Thoracic aorta (tissue), 2 donors: ENCODE data around the gene CTCFL. TPM values are rescaled to one million over a fixed set of nuclear protein-coding genes. Genes with fewer than 3 reads are reported as not detected.

Source experiments
- ATAC-seq: fragments of 150-250 bp; one replicate; pipeline ENCODE4 v1.8.0; 2017; ENCODE audit warnings: low read depth; ENCODE audit not compliant: insufficient number of reproducible peaks, low FRiP score
- DNase-seq: peaks from one replicate; pipeline ENCODE4 v3.0.0-alpha.2; 2020; ENCODE audit warnings: low spot score
- H3K27ac ChIP-seq, 2 donors: fragments of 200-600 bp; sonication (generic); 1 replicate in 1 of 2; 2 replicates in 1 of 2; pipeline ENCODE4 v1.5.1; 2016; ENCODE audit warnings: mild to moderate bottlenecking in 2 of 2, moderate library complexity in 2 of 2
- H3K27me3 ChIP-seq: fragments of 200-600 bp; sonication (generic); replicated peaks from 2 replicates; pipeline ENCODE4 v1.6.0; 2016; ENCODE audit warnings: mild to moderate bottlenecking; ENCODE audit not compliant: insufficient read depth
- H3K36me3 ChIP-seq: fragments of 200-600 bp; sonication (generic); one replicate; pipeline ENCODE4 v1.5.1; 2016
- H3K4me1 ChIP-seq, 2 donors: fragments of 200-600 bp; sonication (generic); 1 replicate in 1 of 2; 2 replicates in 1 of 2; pipeline versions ENCODE4 v1.5.1 to v1.6.0; 2016; ENCODE audit warnings: low read depth in 2 of 2, mild to moderate bottlenecking in 1 of 2; ENCODE audit not compliant: control insufficient read depth in 1 of 2
- H3K4me3 ChIP-seq: fragments of 200-600 bp; sonication (generic); 2 replicates; pipeline ENCODE4 v1.5.1; 2016; ENCODE audit warnings: mild to moderate bottlenecking
- H3K9me3 ChIP-seq: fragments of 200-600 bp; sonication (generic); 2 replicates; pipeline ENCODE4 v1.5.1; 2016
- total RNA-seq, 2 donors: library from RNA; depleted of rRNA; stranded (reverse); fragments of >200 nt; gene quantifications; one replicate each; pipeline versions ENCODE4 v1.1.0 to v1.2.3, GENCODE V29; 2016
- TF ChIP-seq, protein P1 (sequence below): fragments of 200-600 bp; sonication (generic); IDR thresholded peaks from one replicate; pipeline ENCODE4 v1.5.1; 2019; ENCODE audit warnings: antibody characterized with exemption

The CTCFL gene
- total RNA-seq, 2 donors from 2014 or later: not detected

DNA sequence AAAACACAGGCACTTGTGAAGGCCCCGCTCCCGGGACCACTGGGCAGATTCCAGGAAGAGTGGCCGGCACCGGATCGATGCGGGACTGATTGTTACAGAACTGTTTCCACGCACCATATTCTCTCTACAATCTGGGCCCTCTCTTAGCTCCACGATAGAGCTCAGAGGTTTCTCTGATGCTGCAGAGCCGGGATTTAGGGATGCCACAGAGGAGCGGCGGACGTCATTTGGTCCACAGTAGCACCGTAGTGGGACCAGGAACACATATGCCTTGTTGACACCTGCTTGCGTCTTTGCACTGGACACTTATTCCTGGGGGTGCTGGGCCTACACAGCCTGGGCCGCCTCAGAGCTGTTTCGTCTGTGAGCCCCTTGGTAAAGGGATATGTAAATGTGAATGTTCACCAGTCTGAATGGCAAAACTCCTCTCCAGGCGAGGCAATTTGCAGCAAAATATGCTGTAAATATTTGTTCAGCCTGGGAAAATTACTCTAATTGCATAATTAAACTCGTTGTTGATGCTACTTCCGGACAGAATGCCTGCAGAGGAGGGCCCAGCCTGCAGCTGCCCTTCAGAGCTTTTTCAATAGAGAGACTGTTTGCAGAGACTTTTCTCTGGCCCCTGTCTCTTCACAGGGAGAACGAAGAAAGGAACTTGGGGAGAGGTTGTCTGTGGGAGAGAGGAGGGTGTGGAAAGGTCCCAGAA, 45.4 kb upstream of the CTCFL start:
- Histone ChIP-seq H3K4me3 (no peak overlapping the region), H3K27ac (no peak overlapping the region), H3K27me3 (no peaks in the 10 kb centered on the region), H3K36me3 (no peaks in the 10 kb centered on the region), H3K9me3 (no peaks in the 10 kb centered on the region), H3K4me1 (no peaks in the 10 kb centered on the region)
- TF ChIP-seq, protein P1, sequence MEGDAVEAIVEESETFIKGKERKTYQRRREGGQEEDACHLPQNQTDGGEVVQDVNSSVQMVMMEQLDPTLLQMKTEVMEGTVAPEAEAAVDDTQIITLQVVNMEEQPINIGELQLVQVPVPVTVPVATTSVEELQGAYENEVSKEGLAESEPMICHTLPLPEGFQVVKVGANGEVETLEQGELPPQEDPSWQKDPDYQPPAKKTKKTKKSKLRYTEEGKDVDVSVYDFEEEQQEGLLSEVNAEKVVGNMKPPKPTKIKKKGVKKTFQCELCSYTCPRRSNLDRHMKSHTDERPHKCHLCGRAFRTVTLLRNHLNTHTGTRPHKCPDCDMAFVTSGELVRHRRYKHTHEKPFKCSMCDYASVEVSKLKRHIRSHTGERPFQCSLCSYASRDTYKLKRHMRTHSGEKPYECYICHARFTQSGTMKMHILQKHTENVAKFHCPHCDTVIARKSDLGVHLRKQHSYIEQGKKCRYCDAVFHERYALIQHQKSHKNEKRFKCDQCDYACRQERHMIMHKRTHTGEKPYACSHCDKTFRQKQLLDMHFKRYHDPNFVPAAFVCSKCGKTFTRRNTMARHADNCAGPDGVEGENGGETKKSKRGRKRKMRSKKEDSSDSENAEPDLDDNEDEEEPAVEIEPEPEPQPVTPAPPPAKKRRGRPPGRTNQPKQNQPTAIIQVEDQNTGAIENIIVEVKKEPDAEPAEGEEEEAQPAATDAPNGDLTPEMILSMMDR: no peak
- ATAC-seq (no peak), DNase-seq (no peak)

DNA sequence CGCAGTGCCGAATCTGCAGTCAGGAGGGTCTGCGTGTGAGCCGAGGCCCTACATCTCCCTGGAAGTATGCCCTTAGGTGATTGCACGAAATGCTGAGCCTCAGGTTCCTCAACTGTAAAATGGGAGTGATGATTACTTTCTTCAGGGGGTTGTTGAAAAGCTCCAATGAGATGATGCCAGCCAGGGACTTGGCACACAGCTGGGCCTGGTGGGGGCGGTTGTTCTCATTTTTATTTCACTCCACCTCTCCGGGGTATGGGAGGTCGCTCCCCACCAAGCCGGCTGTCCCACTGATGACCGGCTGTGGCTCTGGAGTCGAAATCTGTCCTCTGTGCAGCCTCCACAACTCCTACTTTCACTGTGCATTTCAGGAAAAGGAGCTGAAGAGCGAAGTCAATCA, 44.0 kb upstream of the CTCFL start:
- Histone ChIP-seq H3K9me3 (no peaks in the 10 kb centered on the region), H3K36me3 (no peaks in the 10 kb centered on the region), H3K4me1 (no peaks in the 10 kb centered on the region), H3K4me3 (no peak overlapping the region), H3K27me3 (no peaks in the 10 kb centered on the region), H3K27ac (no peak overlapping the region)
- DNase-seq (no peak), ATAC-seq (no peak)
- TF ChIP-seq, protein P1: no peak

DNA sequence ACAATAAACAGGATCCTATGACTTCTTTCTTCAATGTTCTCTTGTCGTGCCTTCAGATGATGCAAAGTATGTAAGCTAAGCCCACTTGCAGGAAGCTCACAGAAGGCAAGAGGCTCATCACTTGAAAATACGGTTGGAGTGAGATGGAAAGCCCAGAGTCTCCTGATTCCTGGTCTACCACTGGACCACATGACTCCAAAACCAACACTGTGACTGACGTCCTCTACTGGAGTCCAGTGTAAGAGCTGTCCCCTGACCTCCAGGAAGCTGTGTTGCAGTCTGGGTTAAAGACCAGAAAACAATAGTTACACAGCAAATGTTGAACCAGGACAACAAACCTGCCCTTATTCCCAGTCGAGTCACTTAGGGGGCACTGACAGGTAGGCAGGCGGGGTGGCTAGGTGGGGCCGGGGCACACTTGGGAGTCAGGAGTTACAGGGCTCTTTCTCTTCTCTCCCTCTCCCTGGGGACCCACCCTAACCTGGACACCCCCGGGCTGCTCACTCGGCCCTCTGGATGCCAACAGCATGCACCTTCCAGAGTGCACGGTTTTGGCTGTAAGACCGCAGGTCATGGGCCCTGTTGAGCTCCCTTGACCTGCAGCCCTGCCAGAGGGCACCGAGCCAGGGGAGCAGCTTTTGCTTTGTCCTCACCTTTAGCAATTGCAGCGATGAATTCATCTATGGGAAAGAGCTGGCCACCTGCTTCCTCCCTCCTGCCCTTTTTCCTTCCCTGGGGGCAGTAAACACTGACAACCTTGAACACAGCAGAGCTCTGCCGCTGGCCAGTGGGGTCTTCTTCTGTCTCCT, 43.4 kb upstream of the CTCFL start:
- ATAC-seq (no peak), DNase-seq (no peak)
- TF ChIP-seq, protein P1: no peak
- H3K4me3 ChIP-seq: no peak overlapping the region
- H3K9me3 ChIP-seq: no peaks in the 10 kb centered on the region
- no peaks in the 10 kb centered on the region for H3K4me1 ChIP-seq
- no peak overlapping the region for H3K27ac ChIP-seq
- H3K36me3 ChIP-seq: no peaks in the 10 kb centered on the region
- no peaks in the 10 kb centered on the region for H3K27me3 ChIP-seq

DNA sequence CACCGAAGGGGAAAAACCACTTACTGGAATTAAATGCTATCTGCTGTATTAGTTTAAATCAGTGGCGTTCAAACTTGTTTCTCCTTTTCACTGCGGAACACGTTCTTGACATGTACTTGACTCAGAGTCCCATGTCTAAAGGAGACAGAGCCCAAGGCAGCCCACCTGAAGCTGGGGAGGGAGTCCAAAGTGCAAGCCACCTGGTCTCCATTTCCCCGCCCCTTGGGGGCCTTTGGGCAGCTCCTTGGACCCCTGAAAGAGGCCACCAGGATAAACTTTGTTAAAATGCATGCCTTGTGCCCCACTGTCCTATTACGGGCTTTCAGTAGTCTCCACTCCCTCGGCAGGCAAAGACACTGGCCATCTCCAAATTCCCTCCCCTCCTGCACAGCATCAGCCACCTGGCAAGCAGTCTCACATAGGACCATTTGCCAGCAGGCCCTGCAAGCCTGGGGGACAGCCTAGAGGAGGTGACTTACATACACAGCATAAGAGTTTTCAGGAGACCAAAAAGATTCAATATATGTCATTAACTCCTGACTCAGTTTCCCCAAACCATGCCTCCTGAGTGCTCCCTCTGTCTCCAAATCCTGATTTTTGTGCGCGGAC, 42.6 kb upstream of the CTCFL start:
- H3K27ac ChIP-seq: no peak overlapping the region
- no peaks in the 10 kb centered on the region for H3K9me3 ChIP-seq
- TF ChIP-seq, protein P1: no peak
- no peaks in the 10 kb centered on the region for H3K36me3 ChIP-seq
- no peak overlapping the region for H3K4me3 ChIP-seq
- no peaks in the 10 kb centered on the region for H3K27me3 ChIP-seq
- ATAC-seq (no peak), DNase-seq (no peak)
- H3K4me1 ChIP-seq: no peaks in the 10 kb centered on the region

DNA sequence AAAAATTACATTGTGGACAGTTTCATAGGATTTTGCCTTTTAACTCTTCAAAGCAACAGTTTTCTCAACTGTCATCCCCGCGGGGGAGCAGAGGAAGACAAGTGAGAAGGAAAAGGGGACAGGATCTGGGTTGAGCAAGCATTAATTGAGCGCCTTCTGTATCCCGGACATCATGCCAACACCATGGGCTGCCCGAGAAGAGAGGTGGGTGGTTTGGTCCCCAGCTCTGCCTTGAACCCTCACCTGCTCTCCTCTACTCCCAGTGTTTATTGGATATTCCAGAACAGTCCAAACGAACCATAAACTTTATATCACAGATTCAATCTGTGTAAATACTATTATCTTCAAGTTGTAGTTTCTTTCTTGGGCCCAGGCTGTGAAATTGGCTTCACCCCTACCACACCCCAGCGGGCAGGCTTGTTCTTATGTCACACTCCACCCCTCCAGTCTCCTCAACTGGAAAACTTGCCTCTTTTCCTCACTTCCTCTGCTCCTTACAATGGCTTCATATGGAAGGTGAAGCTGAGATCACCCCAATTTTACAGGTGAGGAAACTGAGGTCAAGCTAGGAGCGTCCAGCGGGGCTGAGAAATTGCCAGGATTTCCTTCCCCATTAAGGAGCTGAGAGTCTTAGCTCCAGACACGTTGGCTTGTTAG, 42.0 kb upstream of the CTCFL start:
- Histone ChIP-seq H3K4me3 (no peak overlapping the region), H3K4me1 (no peaks in the 10 kb centered on the region), H3K27ac (no peak overlapping the region), H3K36me3 (no peaks in the 10 kb centered on the region), H3K27me3 (no peaks in the 10 kb centered on the region), H3K9me3 (no peaks in the 10 kb centered on the region)
- DNase-seq: no peak
- ATAC-seq: no peak
- TF ChIP-seq, protein P1: no peak
